HG03103 (cell line): Measurements from ENCODE around the gene CNKSR2.
A peak's percentile ranks its signal among the peaks of the same experiment; 100 is the strongest.
"Not testable (repeated sequence)": the region's sequence is repeated elsewhere in the genome, so short reads cannot be mapped to it uniquely, and the experiment has no call there.

Experiments used
- ATAC-seq: cut with Tn5 transposase; IDR thresholded peaks from one replicate; pipeline ENCODE4 v1.9.1; 2021; ENCODE audit warnings: low read depth; ENCODE audit not compliant: unreplicated experiment

Gene CNKSR2

DNA sequence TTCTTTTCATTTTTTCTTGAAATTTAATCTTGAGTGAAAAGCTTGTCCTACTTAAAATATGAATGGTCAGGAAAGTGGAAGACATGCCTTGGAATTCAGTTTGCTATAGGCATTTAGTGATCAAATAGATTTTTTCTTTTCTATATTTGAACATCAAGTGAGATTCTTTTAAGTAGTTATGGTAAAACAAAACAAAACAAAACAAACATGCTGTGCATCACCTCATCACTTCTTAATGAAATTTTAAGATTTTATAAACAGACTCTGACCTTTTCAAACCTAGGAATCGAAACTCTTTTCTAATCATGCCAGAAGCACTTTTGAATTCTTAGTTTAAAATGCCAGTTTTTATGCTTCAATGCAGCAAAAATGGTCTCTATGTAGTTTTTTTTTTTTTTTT lies 62.8 kb downstream of the CNKSR2 start:
- no peak for ATAC-seq

GRCh38 chrX:21438792-21439191 lies 64.6 kb downstream of the CNKSR2 start:
- ATAC-seq: peak; percentile 98

GRCh38 chrX:21440911-21441310 lies 66.7 kb downstream of the CNKSR2 start:
- no peak for ATAC-seq

DNA sequence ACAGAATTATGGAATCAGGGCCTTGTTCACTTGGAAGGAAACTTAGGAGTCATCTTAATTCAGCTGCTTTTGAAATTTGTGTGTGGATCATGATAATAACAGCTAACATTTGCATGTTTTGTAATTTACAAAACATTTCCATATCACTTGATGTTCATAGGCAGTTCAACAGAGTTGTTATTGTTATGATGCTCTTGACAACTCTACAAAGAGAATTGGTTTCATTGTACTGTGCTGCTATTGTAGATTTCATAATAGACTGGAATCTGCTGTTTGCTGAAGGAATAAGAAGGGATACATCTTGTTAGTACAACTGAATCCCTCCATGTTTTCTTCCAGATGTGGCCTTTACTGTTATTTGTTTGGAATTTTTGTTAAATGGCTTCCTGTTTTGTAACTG lies 83.5 kb downstream of the CNKSR2 start:
- ATAC-seq: no peak

DNA sequence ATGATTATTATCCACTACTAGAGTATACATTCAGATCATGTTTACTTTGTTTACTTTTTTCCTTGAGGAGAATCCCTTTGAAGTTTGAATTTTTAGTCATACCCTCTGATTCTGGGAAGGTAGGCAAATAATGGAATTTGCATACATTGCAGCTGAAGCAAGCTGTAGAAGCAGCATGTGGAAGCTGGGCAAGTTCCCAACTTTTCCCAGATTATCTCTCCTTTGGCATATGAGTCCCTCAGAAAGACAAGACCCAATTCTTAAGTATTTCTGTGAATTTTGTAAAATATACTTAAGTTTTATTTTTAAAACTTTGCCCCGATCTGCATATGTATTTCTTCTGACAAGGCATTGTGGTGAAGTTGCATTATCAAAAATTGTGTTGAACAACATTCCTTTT lies 94.9 kb downstream of the CNKSR2 start:
- no peak for ATAC-seq

DNA sequence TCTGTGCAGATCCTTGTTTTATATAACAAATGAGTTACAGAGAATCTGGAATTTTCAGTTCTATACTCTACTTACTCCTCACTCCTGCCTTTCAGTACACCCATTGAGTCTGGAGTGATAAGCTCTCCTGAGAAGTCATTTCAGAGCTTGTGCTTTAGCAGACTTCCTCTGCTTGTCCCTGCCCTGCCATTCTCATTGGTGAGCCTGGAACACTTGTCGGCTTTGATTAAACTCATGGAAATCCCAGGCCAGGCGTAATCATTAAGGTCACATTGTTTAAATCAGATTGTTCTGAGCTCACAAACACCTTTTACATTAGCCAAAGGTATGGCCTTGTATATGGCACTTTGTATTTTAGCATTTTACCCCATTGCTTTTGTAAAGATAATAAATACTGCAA lies 102.7 kb downstream of the CNKSR2 start:
- ATAC-seq: no peak

DNA sequence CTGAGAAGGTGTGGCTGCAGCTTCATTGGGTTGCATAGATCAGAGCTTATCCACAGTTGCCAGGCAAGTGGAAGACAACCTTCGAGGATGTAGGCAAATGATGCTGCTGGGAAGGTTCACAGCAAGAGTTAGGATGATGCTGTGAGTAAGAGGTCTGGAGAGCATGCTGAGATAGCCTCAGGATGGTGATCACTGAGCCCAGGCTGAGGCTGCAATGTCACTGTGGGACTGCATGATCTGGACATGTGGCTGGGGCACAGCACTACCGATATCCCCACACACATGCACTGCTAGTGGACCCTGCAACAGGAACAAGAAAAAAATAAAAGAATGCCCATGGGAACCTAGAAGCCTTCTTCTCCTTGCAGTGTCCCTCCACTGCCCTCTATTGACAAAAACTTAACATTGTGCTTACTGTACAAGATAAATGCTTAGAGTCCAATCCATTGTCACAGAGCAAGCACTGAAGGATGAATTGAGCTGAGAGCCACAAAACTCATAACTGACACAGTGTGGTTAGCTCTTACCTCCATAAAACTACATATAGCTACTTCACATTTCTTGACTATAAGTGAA lies 105.6 kb downstream of the CNKSR2 start:
- ATAC-seq: peak; percentile 97

GRCh38 chrX:21481761-21482160 lies 107.5 kb downstream of the CNKSR2 start:
- no peak for ATAC-seq

GRCh38 chrX:21484051-21484450 lies 109.8 kb downstream of the CNKSR2 start:
- not testable (repeated sequence) for ATAC-seq

DNA sequence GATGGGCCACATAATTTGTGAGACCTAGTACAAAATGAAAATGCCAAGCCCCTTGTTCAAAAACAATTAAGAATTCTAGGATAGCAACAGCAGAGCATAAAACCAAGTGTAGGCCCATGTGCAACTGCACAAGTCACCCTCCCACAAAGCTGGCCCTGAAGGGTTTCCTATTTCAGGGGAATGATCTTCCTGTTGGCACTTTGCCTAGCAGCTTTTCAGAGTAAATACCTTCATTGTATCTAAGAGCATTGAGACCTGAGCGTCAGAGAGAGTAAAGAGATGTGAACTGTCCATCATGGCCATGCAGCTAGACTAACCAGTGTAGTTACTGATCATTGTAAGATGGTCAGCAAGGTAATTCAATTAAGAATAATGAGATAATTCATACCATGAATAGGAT lies 113.6 kb downstream of the CNKSR2 start:
- no peak for ATAC-seq

- ATAC-seq: no peak
Observed at GRCh38 chrX:21490341-21490740, 116.1 kb downstream of the CNKSR2 start.

DNA sequence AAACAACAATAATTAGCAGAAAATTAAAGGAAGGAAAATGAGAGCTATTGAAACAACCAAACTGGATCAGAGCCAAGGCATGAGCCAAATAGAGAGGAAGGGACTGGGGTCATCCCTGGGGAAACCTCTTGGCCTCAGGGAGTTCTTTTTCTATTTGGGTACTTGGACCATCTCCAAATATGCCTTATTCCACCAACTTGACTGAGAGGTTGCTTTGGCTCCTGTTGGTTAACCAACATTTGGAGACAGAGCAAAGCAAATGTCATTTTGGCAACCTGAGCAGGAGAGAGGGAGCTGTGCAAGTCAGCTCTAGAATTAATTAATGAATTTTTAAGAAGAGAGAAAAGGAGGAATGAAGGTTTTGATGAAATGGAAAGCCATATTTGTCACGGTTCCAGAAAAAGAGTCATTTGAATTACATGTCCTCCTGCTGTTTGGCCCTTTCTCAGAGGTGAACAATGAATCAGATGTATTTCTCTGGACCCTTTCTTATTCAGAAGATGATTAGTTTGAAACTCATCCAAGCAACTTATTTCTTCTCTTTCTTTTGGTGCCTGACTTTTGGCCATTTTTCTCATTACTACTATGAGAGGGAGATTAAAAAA lies 119.1 kb downstream of the CNKSR2 start:
- no peak for ATAC-seq

- ATAC-seq: peak; percentile 94
Observed at GRCh38 chrX:21503593-21503992, 129.4 kb downstream of the CNKSR2 start.

DNA sequence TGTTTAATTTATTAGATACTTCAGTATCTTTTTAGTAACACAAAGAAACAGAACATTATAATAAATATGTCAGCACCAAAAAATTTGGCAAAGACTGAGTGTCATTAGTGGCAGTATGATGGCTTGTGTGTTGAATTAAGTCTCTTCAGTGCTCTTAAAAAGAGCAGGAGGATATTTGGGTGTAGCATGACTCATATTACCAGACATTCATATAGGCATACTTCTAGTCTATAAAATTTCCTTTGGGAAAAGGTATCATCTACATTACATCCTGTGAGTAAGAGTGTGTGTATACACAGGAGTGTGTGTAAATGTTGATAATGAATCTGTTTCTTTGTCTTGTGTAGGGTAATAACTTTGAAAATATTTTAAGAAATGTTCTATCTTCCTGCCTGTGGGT lies 135.7 kb downstream of the CNKSR2 start:
- no peak for ATAC-seq

DNA sequence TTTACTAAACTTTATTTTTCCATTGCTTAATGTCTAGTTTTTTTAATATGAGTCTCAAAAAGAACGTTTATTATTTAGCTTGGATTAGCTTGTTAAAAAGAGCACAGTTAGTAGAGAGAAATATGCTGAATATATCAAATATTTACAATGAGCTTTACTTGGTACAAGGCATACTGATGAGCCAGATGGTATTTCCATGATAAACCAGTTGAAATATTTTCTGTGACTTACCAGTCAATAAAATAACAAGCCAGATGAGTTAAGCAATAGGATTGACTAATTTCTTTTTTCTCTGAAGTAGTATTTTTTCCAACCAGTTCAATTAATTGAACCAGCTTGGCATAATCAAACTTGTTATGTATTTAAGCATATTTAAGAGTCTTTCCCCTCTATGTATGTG lies 149.8 kb downstream of the CNKSR2 start:
- no peak for ATAC-seq

DNA sequence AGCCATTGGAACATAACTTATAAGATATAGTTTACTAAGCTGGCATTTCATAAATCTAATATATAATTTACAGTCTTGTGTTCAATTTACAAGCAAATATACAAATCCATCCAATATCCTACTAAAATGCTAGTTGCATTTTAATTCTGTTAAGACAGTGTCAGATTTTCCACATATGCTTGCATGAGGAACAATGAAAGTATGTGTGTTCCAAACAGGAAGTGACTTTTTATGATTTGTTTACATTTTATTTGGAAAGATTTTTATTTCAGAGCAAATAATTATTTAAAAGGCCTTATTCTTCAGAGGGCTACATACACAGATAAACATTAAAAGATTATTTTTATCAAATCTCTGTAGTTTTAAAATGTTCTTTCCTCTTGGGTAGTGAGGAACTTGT lies 153.9 kb downstream of the CNKSR2 start:
- ATAC-seq: no peak

- ATAC-seq: no peak
Observed at GRCh38 chrX:21529771-21530170, 155.6 kb downstream of the CNKSR2 start.

- ATAC-seq: not testable (repeated sequence)
Observed at GRCh38 chrX:21544642-21545041, 170.4 kb downstream of the CNKSR2 start.

DNA sequence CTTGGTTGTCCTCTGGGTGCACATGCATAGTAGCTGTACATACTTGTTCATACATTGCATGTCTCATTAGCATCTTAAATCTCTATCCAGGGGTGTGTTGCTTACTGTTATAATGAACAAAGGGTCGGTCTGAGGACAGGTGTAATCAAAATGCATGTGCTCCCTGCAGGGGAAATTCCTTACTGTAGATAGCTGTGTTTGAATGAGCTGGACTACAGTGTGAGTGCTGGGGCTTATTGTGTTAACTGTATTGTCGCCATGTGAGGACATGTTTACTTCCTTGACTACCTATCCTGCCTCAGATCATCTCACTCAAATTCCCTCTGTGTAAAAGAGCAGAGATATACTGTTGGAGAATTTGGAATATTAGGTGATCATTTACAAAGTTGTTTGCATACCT lies 185.2 kb downstream of the CNKSR2 start:
- no peak for ATAC-seq

- no peak for ATAC-seq
Observed at GRCh38 chrX:21565025-21565424, 190.8 kb downstream of the CNKSR2 start.

DNA sequence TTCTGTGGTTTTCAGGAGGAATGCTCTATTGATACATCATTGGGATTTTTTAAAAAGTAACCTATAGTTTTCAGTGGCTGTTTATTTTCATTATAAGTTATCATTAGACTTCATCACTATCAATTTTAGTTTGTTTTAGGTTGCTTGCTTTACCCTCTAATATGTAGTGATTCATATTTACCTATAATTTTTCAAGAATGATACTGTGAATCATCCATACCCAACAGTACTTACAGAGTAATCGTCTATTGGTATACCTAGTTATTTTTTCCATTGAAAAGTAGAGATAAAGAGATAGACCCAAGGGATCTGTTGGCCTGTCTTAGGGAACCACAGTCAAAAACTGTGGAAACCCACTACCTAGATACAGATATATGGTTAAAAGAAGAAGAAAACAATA lies 200.6 kb downstream of the CNKSR2 start:
- no peak for ATAC-seq

- no peak for ATAC-seq
Observed at GRCh38 chrX:21581479-21581878, 207.3 kb downstream of the CNKSR2 start.

GRCh38 chrX:21586001-21586400 lies 211.8 kb downstream of the CNKSR2 start:
- no peak for ATAC-seq
